ENCODE measurements around the gene REEP2.
"Not testable (repeated sequence)": the region's sequence is repeated elsewhere in the genome, so short reads cannot be mapped to it uniquely, and the experiment has no call there.

GRCh38 chr5:138473151-138473550 lies 34.3 kb downstream of the REEP2 start:
- TF ChIP-seq CTCF (IDR thresholded peaks at IDR 0.05; ENCODE audit: low read length); EZH2 (IDR thresholded peaks at IDR 0.05; ENCODE audit: borderline replicate concordance, low read length): not testable (repeated sequence)
